Mononuclear cell (primary cell): ENCODE measurements around the gene NRL. TPM values are rescaled to one million over a fixed set of nuclear protein-coding genes. Genes with fewer than 3 reads are reported as not detected.

Experiments
- H3K27me3 ChIP-seq: 2 replicates; pipeline ENCODE4 v1.6.0; 2011; ENCODE audit warnings: low read length, control low read depth; ENCODE audit not compliant: insufficient read depth
- H3K4me1 ChIP-seq: 2 replicates; pipeline ENCODE4 v1.5.1; 2011; ENCODE audit warnings: mild to moderate bottlenecking, low read length, control low read depth; ENCODE audit not compliant: insufficient read depth
- H3K4me3 ChIP-seq: 2 replicates; pipeline ENCODE4 v1.5.1; 2011; ENCODE audit warnings: mild to moderate bottlenecking, low read length, moderate library complexity
- H3K9me3 ChIP-seq: 2 replicates; pipeline ENCODE4 v1.5.1; 2011; ENCODE audit warnings: low read depth, mild to moderate bottlenecking, control low read depth, low read length
- total RNA-seq: library from RNA; depleted of rRNA; stranded (reverse); fragments of >200 nt; gene quantifications from one replicate; pipeline ENCODE4 v1.2.3, GENCODE V29; 2012

NRL gene
- total RNA-seq, 1 donor: 1.2 TPM

GRCh38 chr14:24147761-24148428 is 33.1 kb upstream of the NRL start:
- Histone ChIP-seq H3K4me3 (peak overlapping the region; percentile 94), H3K4me1 (peaks cover 40% of the 10 kb centered on the region), H3K27me3 (no peaks in the 10 kb centered on the region), H3K9me3 (no peaks in the 10 kb centered on the region)

- peaks cover 42% of the 10 kb centered on the region for H3K4me1 ChIP-seq
- H3K9me3 ChIP-seq: no peaks in the 10 kb centered on the region
- peak within 1 kb of the TSS; percentile 94 for H3K4me3 ChIP-seq
- H3K27me3 ChIP-seq: no peaks in the 10 kb centered on the region
Observed at GRCh38 chr14:24146978-24147760, 32.4 kb upstream of the NRL start, which contains the start of gene RNF31. RNF31 (plus strand) TSS chr14:24147498; CDS start chr14:24147699, 201 bp downstream.

- Histone ChIP-seq H3K4me1 (peaks cover 47% of the 10 kb centered on the region), H3K27me3 (no peaks in the 10 kb centered on the region), H3K4me3 (peak within 1 kb of the TSS; percentile 94), H3K9me3 (no peaks in the 10 kb centered on the region)
Observed at GRCh38 chr14:24146453-24146977, 31.8 kb upstream of the NRL start, which contains the start of gene PSME2. PSME2 (minus strand) TSS chr14:24146610; CDS start chr14:24146581, 29 bp downstream.

- peak overlapping the region; percentile 94 for H3K4me3 ChIP-seq
- H3K9me3 ChIP-seq: no peaks in the 10 kb centered on the region
- H3K27me3 ChIP-seq: no peaks in the 10 kb centered on the region
- H3K4me1 ChIP-seq: peaks cover 48% of the 10 kb centered on the region
Observed at GRCh38 chr14:24145690-24146452, 31.1 kb upstream of the NRL start.

- H3K4me1 ChIP-seq: peaks cover 55% of the 10 kb centered on the region
- no peaks in the 10 kb centered on the region for H3K27me3 ChIP-seq
- peak overlapping the region; percentile 94 for H3K4me3 ChIP-seq
- no peaks in the 10 kb centered on the region for H3K9me3 ChIP-seq
Observed at GRCh38 chr14:24145219-24145618, 30.5 kb upstream of the NRL start.

GRCh38 chr14:24144451-24144850 is 29.7 kb upstream of the NRL start:
- no peaks in the 10 kb centered on the region for H3K27me3 ChIP-seq
- H3K9me3 ChIP-seq: no peaks in the 10 kb centered on the region
- H3K4me1 ChIP-seq: peaks cover 56% of the 10 kb centered on the region
- no peak overlapping the region for H3K4me3 ChIP-seq

- Histone ChIP-seq H3K4me1 (peaks cover 54% of the 10 kb centered on the region), H3K27me3 (no peaks in the 10 kb centered on the region), H3K9me3 (no peaks in the 10 kb centered on the region), H3K4me3 (no peak overlapping the region)
Observed at GRCh38 chr14:24143511-24143910, 28.8 kb upstream of the NRL start.

GRCh38 chr14:24141097-24141880 is 26.5 kb upstream of the NRL start, which contains the start of gene EMC9:
EMC9 (minus strand) TSS chr14:24141591; CDS start chr14:24141304, 287 bp downstream.
- Histone ChIP-seq H3K27me3 (no peaks in the 10 kb centered on the region), H3K4me1 (peaks cover 64% of the 10 kb centered on the region), H3K9me3 (no peaks in the 10 kb centered on the region), H3K4me3 (peak within 1 kb of the TSS; percentile 67)

- Histone ChIP-seq H3K4me3 (no peak overlapping the region), H3K4me1 (peaks cover 53% of the 10 kb centered on the region), H3K27me3 (no peaks in the 10 kb centered on the region), H3K9me3 (no peaks in the 10 kb centered on the region)
Observed at GRCh38 chr14:24139272-24139934, 24.7 kb upstream of the NRL start.

GRCh38 chr14:24138396-24139271 is 23.9 kb upstream of the NRL start:
- Histone ChIP-seq H3K4me3 (no peak overlapping the region), H3K9me3 (no peaks in the 10 kb centered on the region), H3K4me1 (peaks cover 53% of the 10 kb centered on the region), H3K27me3 (no peaks in the 10 kb centered on the region)

GRCh38 chr14:24137529-24138395 is 23.0 kb upstream of the NRL start:
- Histone ChIP-seq H3K4me3 (no peak overlapping the region), H3K9me3 (no peaks in the 10 kb centered on the region), H3K4me1 (peaks cover 56% of the 10 kb centered on the region), H3K27me3 (no peaks in the 10 kb centered on the region)
